Liver (tissue), 9 donors: Measurements from ENCODE around the gene CRISPLD2. TPM values are rescaled to one million over a fixed set of nuclear protein-coding genes. Genes with fewer than 3 reads are reported as not detected.

Source experiments
- DNase-seq: peaks from one replicate; pipeline ENCODE4 v3.0.0-alpha.2; 2017; ENCODE audit warnings: low spot score
- H3K27ac ChIP-seq, 2 donors: one replicate each; pipeline ENCODE4 v1.7.0; 2013; ENCODE audit warnings: inconsistent platforms in 2 of 2, low read length in 2 of 2, control low read depth in 1 of 2, low read depth in 1 of 2, mild to moderate bottlenecking in 1 of 2
- H3K27me3 ChIP-seq, 4 donors: one replicate each; pipeline versions ENCODE4 v1.6.1 to v1.7.0; 2013; ENCODE audit warnings: low read length in 3 of 4, inconsistent platforms in 1 of 4, mild to moderate bottlenecking in 1 of 4, moderate library complexity in 1 of 4; ENCODE audit not compliant: control insufficient read depth in 4 of 4, insufficient read depth in 4 of 4
- H3K36me3 ChIP-seq, 4 donors: one replicate each; pipeline versions ENCODE4 v1.6.1 to v1.7.0; 2013; ENCODE audit warnings: low read length in 3 of 4, mild to moderate bottlenecking in 3 of 4, low read depth in 1 of 4, moderate library complexity in 1 of 4; ENCODE audit not compliant: control insufficient read depth in 4 of 4, insufficient read depth in 3 of 4
- H3K4me1 ChIP-seq, 4 donors: one replicate each; pipeline versions ENCODE4 v1.6.1 to v1.7.0; 2013; ENCODE audit warnings: low read length in 3 of 4, mild to moderate bottlenecking in 3 of 4, moderate library complexity in 1 of 4; ENCODE audit not compliant: control insufficient read depth in 4 of 4, insufficient read depth in 4 of 4
- H3K4me3 ChIP-seq, 3 donors: one replicate each; pipeline versions ENCODE4 v1.6.1 to v1.7.0; 2013; ENCODE audit warnings: low read length in 3 of 3, control low read depth in 1 of 3, low read depth in 1 of 3, mild to moderate bottlenecking in 1 of 3
- H3K9ac ChIP-seq, 2 donors: one replicate each; pipeline ENCODE4 v1.7.0; 2013; ENCODE audit warnings: low read length in 2 of 2, mild to moderate bottlenecking in 2 of 2, moderate library complexity in 2 of 2, control low read depth in 1 of 2, low read depth in 1 of 2
- H3K9me3 ChIP-seq, 4 donors: one replicate each; pipeline versions ENCODE4 v1.6.1 to v1.7.0; 2013; ENCODE audit warnings: low read length in 3 of 4; ENCODE audit not compliant: control insufficient read depth in 4 of 4
- EGR1 ChIP-seq, 2 donors: IDR thresholded peaks; 2 replicates each; pipeline ENCODE4 v1.6.1; 2016 to 2018; ENCODE audit warnings: antibody characterized with exemption in 2 of 2, low read depth in 2 of 2
- FOXA1 ChIP-seq: IDR thresholded peaks from 2 replicates; pipeline ENCODE4 v1.6.1; 2016; ENCODE audit warnings: antibody characterized with exemption
- FOXA2 ChIP-seq: IDR thresholded peaks from 2 replicates; pipeline ENCODE4 v1.6.1; 2016; ENCODE audit warnings: antibody characterized with exemption
- GABPA ChIP-seq, 2 donors: IDR thresholded peaks in 1 of 2; conservative IDR thresholded peaks in 1 of 2; 2 replicates each; pipeline ENCODE4 v1.6.1; 2016; ENCODE audit warnings: antibody characterized with exemption in 2 of 2, mild to moderate bottlenecking in 1 of 2, moderate library complexity in 1 of 2
- HNF4A ChIP-seq, 2 donors: conservative IDR thresholded peaks; 2 replicates each; pipeline ENCODE4 v1.6.1; 2016; ENCODE audit warnings: antibody characterized with exemption in 2 of 2, mild to moderate bottlenecking in 2 of 2
- HNF4G ChIP-seq: IDR thresholded peaks from 2 replicates; pipeline ENCODE4 v1.6.1; 2016; ENCODE audit warnings: antibody characterized with exemption
- JUND ChIP-seq, 2 donors: IDR thresholded peaks; 2 replicates each; pipeline ENCODE4 v1.6.1; 2016; ENCODE audit warnings: antibody characterized with exemption in 2 of 2
- NR2F2 ChIP-seq: IDR thresholded peaks from 2 replicates; pipeline ENCODE4 v1.6.1; 2016; ENCODE audit warnings: antibody characterized with exemption
- RAD21 ChIP-seq, 2 donors: IDR thresholded peaks; 2 replicates each; pipeline ENCODE4 v1.6.1; 2016; ENCODE audit warnings: antibody characterized with exemption in 2 of 2, mild to moderate bottlenecking in 2 of 2
- RXRA ChIP-seq, 2 donors: IDR thresholded peaks; 2 replicates each; pipeline ENCODE4 v1.6.1; 2017 to 2018; ENCODE audit warnings: antibody characterized with exemption in 2 of 2, mild to moderate bottlenecking in 1 of 2
- SP1 ChIP-seq: IDR thresholded peaks from 2 replicates; pipeline ENCODE4 v1.6.1; 2018; ENCODE audit warnings: antibody characterized with exemption, mild to moderate bottlenecking
- TAF1 ChIP-seq: conservative IDR thresholded peaks from 2 replicates; pipeline ENCODE4 v1.6.1; 2016; ENCODE audit warnings: antibody characterized with exemption, mild to moderate bottlenecking
- YY1 ChIP-seq: IDR thresholded peaks from 2 replicates; pipeline ENCODE4 v1.6.1; 2016; ENCODE audit warnings: antibody characterized with exemption, mild to moderate bottlenecking
- whole genome bisulfite sequencing: extraction: QIAGEN DNeasy Blood & Tissue Kit; methylation state at CpG from one replicate; pipeline ENCODE4 v1.1.7; 2013; 5-methylcytosine and 5-hydroxymethylcytosine counted together
- polyA plus RNA-seq, 2 donors: library from polyadenylated mRNA; stranded (reverse) in 1 of 2; unstranded in 1 of 2; fragments of 200-250 nt in 1 of 2; fragments of >200 nt in 1 of 2; fragmentation: Nextera tagmentation in 1 of 2; extraction: Ambion mirVana in 1 of 2; gene quantifications; one replicate each; pipeline versions ENCODE4 v1.2.1 to v1.2.3, GENCODE V29; 2013 to 2015
- total RNA-seq, 2 donors: library from RNA; depleted of rRNA; stranded (reverse); fragments of >200 nt; gene quantifications; one replicate each; pipeline ENCODE4 v1.2.3, GENCODE V29; 2014
- TF ChIP-seq, protein P1 (sequence below): IDR thresholded peaks from 2 replicates; pipeline ENCODE4 v1.6.1; 2016; ENCODE audit warnings: antibody characterized with exemption
- TF ChIP-seq, protein P2 (sequence below): IDR thresholded peaks from 2 replicates; pipeline ENCODE4 v1.6.1; 2016; ENCODE audit warnings: antibody characterized with exemption, mild to moderate bottlenecking
- TF ChIP-seq, protein P3 (sequence below): IDR thresholded peaks from 2 replicates; pipeline ENCODE4 v1.6.1; 2016; ENCODE audit warnings: antibody characterized with exemption
- TF ChIP-seq, protein P4 (sequence below): fragments of 150-350 bp; IDR thresholded peaks from 2 replicates; pipeline ENCODE4 v1.5.1; 2017; ENCODE audit warnings: improper control_type of control experiment, low read depth, low read length; ENCODE audit not compliant: missing input control
- TF ChIP-seq, protein P5 (sequence below): IDR thresholded peaks from 2 replicates; pipeline ENCODE4 v1.6.1; 2016; ENCODE audit warnings: antibody characterized with exemption
- donor health status: healthy.
- donor health status: healthy.
- donor health status: healthy.
- donor health status: healthy.
- donor health status: healthy.

The CRISPLD2 gene
- total and polyA plus RNA-seq, 4 donors = 2.6 to 14.8 (median 4.1) TPM

DNA sequence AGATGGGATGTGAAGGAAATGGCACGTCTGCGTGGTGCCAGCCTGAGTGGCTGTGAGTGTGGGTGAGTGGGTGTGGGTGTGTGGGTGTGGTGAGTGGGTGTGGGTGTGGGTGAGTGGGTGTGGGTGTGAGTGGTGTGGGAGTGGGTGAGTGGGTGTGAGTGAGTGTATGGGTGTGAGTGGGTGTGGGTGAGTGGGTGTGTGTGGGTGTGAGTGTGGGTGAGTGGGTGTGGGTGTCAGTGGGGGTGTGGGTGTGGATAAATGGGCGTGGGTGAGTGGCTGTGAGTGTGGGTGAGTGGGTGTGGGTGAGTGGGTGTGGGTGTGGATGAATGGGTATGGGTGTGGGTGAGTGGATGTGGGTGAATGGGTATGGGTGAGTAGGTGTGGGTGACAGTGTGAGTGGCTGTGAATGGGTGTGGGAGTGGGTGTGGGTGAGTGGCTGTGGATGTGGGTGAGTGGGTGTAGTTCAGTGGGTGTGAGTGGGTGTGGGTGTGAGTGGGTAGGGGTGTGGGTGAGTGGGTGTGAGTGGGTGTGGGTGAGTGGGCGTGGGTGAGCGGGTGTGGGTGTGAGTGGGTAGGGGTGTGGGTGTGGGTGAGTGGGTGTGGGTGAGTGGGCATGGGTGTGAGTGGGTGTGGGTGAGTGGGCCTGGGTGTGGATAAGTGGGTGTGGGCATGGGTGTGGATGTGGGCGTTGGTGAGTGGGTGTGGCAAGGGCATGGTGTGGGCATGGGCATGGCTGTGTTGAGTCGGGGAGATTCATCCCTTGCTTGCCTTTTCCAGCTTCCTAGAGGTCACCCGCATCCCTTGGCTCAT, 110.7 kb downstream of the CRISPLD2 start:
- DNase-seq = no peak
- H3K4me3 ChIP-seq = no peak overlapping the region
- WGBS = 86% methylated on average over 8 of the region's 8 CpGs
- no peaks in the 10 kb centered on the region for H3K36me3 ChIP-seq
- TF ChIP-seq NR2F2 = no peak
- no peaks in the 10 kb centered on the region for H3K27me3 ChIP-seq
- no peak overlapping the region for H3K9ac ChIP-seq
- H3K9me3 ChIP-seq = no peaks in the 10 kb centered on the region
- H3K4me1 ChIP-seq = peaks cover 9 to 18% (median 11%) of the 10 kb centered on the region in 4 donors
- no peak overlapping the region for H3K27ac ChIP-seq

DNA sequence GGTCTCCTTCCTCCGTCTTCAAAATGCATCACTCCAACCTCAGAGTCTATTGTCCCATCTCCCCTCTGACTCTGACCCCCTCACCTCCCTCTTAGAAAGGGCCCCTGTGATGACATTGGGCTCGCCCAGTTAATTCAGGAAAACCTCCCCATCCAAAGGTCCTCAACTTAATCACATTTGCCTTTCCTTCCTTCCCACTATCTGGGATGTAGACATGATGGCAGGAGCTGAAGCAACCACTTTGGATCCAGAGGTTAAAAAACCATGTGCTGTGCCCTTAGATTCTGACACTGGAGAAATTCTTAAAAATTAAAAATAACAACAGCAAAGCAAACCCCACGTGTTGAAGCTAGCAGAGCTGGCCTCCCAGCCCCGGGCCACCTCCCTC, 111.3 kb downstream of the CRISPLD2 start:
- TF ChIP-seq HNF4G (no peak), RAD21 (IDR thresholded peaks at IDR 0.05) (no peak), FOXA1 (no peak), SP1 (no peak), TAF1 (no peak), JUND (IDR thresholded peaks at IDR 0.05) (no peak), EGR1 (IDR thresholded peaks at IDR 0.05; ENCODE audit: low read depth in 2 of 2) (no peak), RXRA (IDR thresholded peaks at IDR 0.05) (no peak), FOXA2 (no peak), HNF4A (conservative IDR thresholded peaks at IDR 0.05) (no peak), NR2F2 (no peak), GABPA (IDR thresholded peaks at IDR 0.05 in 1 of 2, conservative IDR thresholded peaks at IDR 0.05 in 1 of 2) (no peak), YY1 (no peak)
- TF ChIP-seq, protein P1, sequence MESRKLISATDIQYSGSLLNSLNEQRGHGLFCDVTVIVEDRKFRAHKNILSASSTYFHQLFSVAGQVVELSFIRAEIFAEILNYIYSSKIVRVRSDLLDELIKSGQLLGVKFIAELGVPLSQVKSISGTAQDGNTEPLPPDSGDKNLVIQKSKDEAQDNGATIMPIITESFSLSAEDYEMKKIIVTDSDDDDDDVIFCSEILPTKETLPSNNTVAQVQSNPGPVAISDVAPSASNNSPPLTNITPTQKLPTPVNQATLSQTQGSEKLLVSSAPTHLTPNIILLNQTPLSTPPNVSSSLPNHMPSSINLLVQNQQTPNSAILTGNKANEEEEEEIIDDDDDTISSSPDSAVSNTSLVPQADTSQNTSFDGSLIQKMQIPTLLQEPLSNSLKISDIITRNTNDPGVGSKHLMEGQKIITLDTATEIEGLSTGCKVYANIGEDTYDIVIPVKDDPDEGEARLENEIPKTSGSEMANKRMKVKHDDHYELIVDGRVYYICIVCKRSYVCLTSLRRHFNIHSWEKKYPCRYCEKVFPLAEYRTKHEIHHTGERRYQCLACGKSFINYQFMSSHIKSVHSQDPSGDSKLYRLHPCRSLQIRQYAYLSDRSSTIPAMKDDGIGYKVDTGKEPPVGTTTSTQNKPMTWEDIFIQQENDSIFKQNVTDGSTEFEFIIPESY = no peak
- TF ChIP-seq, protein P2, sequence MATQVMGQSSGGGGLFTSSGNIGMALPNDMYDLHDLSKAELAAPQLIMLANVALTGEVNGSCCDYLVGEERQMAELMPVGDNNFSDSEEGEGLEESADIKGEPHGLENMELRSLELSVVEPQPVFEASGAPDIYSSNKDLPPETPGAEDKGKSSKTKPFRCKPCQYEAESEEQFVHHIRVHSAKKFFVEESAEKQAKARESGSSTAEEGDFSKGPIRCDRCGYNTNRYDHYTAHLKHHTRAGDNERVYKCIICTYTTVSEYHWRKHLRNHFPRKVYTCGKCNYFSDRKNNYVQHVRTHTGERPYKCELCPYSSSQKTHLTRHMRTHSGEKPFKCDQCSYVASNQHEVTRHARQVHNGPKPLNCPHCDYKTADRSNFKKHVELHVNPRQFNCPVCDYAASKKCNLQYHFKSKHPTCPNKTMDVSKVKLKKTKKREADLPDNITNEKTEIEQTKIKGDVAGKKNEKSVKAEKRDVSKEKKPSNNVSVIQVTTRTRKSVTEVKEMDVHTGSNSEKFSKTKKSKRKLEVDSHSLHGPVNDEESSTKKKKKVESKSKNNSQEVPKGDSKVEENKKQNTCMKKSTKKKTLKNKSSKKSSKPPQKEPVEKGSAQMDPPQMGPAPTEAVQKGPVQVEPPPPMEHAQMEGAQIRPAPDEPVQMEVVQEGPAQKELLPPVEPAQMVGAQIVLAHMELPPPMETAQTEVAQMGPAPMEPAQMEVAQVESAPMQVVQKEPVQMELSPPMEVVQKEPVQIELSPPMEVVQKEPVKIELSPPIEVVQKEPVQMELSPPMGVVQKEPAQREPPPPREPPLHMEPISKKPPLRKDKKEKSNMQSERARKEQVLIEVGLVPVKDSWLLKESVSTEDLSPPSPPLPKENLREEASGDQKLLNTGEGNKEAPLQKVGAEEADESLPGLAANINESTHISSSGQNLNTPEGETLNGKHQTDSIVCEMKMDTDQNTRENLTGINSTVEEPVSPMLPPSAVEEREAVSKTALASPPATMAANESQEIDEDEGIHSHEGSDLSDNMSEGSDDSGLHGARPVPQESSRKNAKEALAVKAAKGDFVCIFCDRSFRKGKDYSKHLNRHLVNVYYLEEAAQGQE = no peak
- TF ChIP-seq, protein P3, sequence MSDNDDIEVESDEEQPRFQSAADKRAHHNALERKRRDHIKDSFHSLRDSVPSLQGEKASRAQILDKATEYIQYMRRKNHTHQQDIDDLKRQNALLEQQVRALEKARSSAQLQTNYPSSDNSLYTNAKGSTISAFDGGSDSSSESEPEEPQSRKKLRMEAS = no peak
- TF ChIP-seq, protein P4, sequence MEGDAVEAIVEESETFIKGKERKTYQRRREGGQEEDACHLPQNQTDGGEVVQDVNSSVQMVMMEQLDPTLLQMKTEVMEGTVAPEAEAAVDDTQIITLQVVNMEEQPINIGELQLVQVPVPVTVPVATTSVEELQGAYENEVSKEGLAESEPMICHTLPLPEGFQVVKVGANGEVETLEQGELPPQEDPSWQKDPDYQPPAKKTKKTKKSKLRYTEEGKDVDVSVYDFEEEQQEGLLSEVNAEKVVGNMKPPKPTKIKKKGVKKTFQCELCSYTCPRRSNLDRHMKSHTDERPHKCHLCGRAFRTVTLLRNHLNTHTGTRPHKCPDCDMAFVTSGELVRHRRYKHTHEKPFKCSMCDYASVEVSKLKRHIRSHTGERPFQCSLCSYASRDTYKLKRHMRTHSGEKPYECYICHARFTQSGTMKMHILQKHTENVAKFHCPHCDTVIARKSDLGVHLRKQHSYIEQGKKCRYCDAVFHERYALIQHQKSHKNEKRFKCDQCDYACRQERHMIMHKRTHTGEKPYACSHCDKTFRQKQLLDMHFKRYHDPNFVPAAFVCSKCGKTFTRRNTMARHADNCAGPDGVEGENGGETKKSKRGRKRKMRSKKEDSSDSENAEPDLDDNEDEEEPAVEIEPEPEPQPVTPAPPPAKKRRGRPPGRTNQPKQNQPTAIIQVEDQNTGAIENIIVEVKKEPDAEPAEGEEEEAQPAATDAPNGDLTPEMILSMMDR = no peak
- TF ChIP-seq, protein P5, sequence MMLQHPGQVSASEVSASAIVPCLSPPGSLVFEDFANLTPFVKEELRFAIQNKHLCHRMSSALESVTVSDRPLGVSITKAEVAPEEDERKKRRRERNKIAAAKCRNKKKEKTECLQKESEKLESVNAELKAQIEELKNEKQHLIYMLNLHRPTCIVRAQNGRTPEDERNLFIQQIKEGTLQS = no peak
- Histone ChIP-seq H3K4me3 (no peak overlapping the region), H3K27me3 (no peaks in the 10 kb centered on the region), H3K9ac (no peak overlapping the region), H3K27ac (no peak overlapping the region), H3K36me3 (no peaks in the 10 kb centered on the region), H3K9me3 (no peaks in the 10 kb centered on the region), H3K4me1 (peaks cover 9 to 16% (median 11%) of the 10 kb centered on the region in 4 donors)
- no peak for DNase-seq
- WGBS = 97% methylated on average over 4 of the region's 4 CpGs
